OCI-LY3 (cell line): ENCODE data around the gene ANKRD33B.

Source experiments
- H2AFZ ChIP-seq: fragments of 200-600, 300-600 bp; shearing (Covaris generic); 2 replicates; pipeline ENCODE4 v1.6.0; 2014; ENCODE audit warnings: antibody characterized with exemption, low read depth, low read length
- H3K27ac ChIP-seq: fragments of 200-600, 300-600 bp; sonication (generic); 2 replicates; pipeline ENCODE4 v1.5.1; 2014; ENCODE audit warnings: mild to moderate bottlenecking, low read length, moderate library complexity, mixed read lengths
- H3K27me3 ChIP-seq: fragments of 200-600, 300-600 bp; sonication (generic); 2 replicates; pipeline ENCODE4 v1.6.1; 2014; ENCODE audit warnings: low read depth, low read length, mixed read lengths
- H3K36me3 ChIP-seq: fragments of 200-600, 300-600 bp; sonication (generic); replicated peaks from 2 replicates; pipeline ENCODE3; 2014; ENCODE audit warnings: low read depth, low read length, mixed read lengths
- H3K4me1 ChIP-seq: fragments of 300-600, 200-600 bp; sonication (generic); 2 replicates; pipeline ENCODE4 v1.6.1; 2014; ENCODE audit warnings: low read length, mixed read lengths
- H3K4me2 ChIP-seq: fragments of 200-600, 300-600 bp; sonication (generic); 2 replicates; pipeline ENCODE4 v1.6.1; 2014; ENCODE audit warnings: low read length, mixed read lengths
- H3K4me3 ChIP-seq: fragments of 300-600, 200-600 bp; sonication (generic); 2 replicates; pipeline ENCODE4 v1.5.1; 2014; ENCODE audit warnings: antibody characterized with exemption, mild to moderate bottlenecking, low read length, moderate library complexity
- H3K79me2 ChIP-seq: fragments of 300-600, 200-600 bp; shearing (Covaris generic); 2 replicates; pipeline ENCODE4 v1.6.1; 2014; ENCODE audit warnings: mild to moderate bottlenecking, low read length, mixed read lengths
- H3K9ac ChIP-seq: fragments of 300-600, 200-600 bp; shearing (Covaris generic); 2 replicates; pipeline ENCODE4 v1.6.0; 2014; ENCODE audit warnings: mild to moderate bottlenecking, low read length, moderate library complexity
- H3K9me3 ChIP-seq: fragments of 200-600, 300-600 bp; shearing (Covaris generic); 2 replicates; pipeline ENCODE4 v1.6.1; 2014; ENCODE audit warnings: low read length, mixed read lengths; ENCODE audit not compliant: insufficient read depth
- H4K20me1 ChIP-seq: fragments of 200-600, 300-600 bp; sonication (generic); 2 replicates; pipeline ENCODE4 v1.6.1; 2016; ENCODE audit warnings: low read length, mixed read lengths; ENCODE audit not compliant: insufficient read depth
- CTCF ChIP-seq: fragments of 200-600, 300-600 bp; sonication (generic); IDR thresholded peaks from 2 replicates; pipeline ENCODE4 v1.5.1; 2014; ENCODE audit warnings: antibody characterized with exemption, low read length, low read depth
- EZH2phosphoT487 ChIP-seq: fragments of 200-600 bp; shearing (Covaris generic); IDR thresholded peaks from 2 replicates; pipeline ENCODE4 v1.6.1; 2018; ENCODE audit warnings: antibody characterized with exemption, mixed run types, low read depth

Gene ANKRD33B

GRCh38 chr5:10669983-10670382 lies 106.1 kb downstream of the ANKRD33B start:
- Histone ChIP-seq H3K27me3 (no peaks in the 10 kb centered on the region), H3K4me2 (no peak overlapping the region), H4K20me1 (no peaks in the 10 kb centered on the region), H3K9ac (no peak overlapping the region), H3K4me1 (no peaks in the 10 kb centered on the region), H3K27ac (no peak overlapping the region), H3K9me3 (no peaks in the 10 kb centered on the region), H3K79me2 (no peaks in the 10 kb centered on the region), H3K4me3 (no peak overlapping the region), H2AFZ (no peak overlapping the region), H3K36me3 (no peaks in the 10 kb centered on the region)
- TF ChIP-seq CTCF (no peak), EZH2phosphoT487 (no peak)

GRCh38 chr5:10671041-10672008 lies 107.5 kb downstream of the ANKRD33B start:
- no peak overlapping the region for H3K9ac ChIP-seq
- TF ChIP-seq EZH2phosphoT487 (no peak), CTCF (no peak)
- no peak overlapping the region for H3K4me2 ChIP-seq
- no peaks in the 10 kb centered on the region for H4K20me1 ChIP-seq
- no peaks in the 10 kb centered on the region for H3K9me3 ChIP-seq
- no peak overlapping the region for H3K27ac ChIP-seq
- H2AFZ ChIP-seq, result no peak overlapping the region
- H3K27me3 ChIP-seq, result no peaks in the 10 kb centered on the region
- no peaks in the 10 kb centered on the region for H3K4me1 ChIP-seq
- H3K4me3 ChIP-seq, result no peak overlapping the region
- no peaks in the 10 kb centered on the region for H3K79me2 ChIP-seq
- H3K36me3 ChIP-seq, result no peaks in the 10 kb centered on the region

GRCh38 chr5:10672146-10673016 lies 108.5 kb downstream of the ANKRD33B start:
- H3K9me3 ChIP-seq, result no peaks in the 10 kb centered on the region
- TF ChIP-seq CTCF (no peak), EZH2phosphoT487 (no peak)
- no peak overlapping the region for H3K27ac ChIP-seq
- H4K20me1 ChIP-seq, result no peaks in the 10 kb centered on the region
- H3K27me3 ChIP-seq, result no peaks in the 10 kb centered on the region
- no peak overlapping the region for H3K4me3 ChIP-seq
- H3K4me2 ChIP-seq, result no peak overlapping the region
- no peaks in the 10 kb centered on the region for H3K79me2 ChIP-seq
- H2AFZ ChIP-seq, result no peak overlapping the region
- H3K36me3 ChIP-seq, result peaks cover 6% of the 10 kb centered on the region
- no peaks in the 10 kb centered on the region for H3K4me1 ChIP-seq
- no peak overlapping the region for H3K9ac ChIP-seq

GRCh38 chr5:10673017-10673389 lies 109.1 kb downstream of the ANKRD33B start:
- peaks cover 12% of the 10 kb centered on the region for H3K36me3 ChIP-seq
- TF ChIP-seq EZH2phosphoT487, result no peak
- TF ChIP-seq CTCF, result no peak
- H2AFZ ChIP-seq, result no peak overlapping the region
- H3K4me3 ChIP-seq, result no peak overlapping the region
- no peak overlapping the region for H3K4me2 ChIP-seq
- H4K20me1 ChIP-seq, result no peaks in the 10 kb centered on the region
- no peaks in the 10 kb centered on the region for H3K79me2 ChIP-seq
- no peak overlapping the region for H3K9ac ChIP-seq
- H3K27me3 ChIP-seq, result no peaks in the 10 kb centered on the region
- H3K4me1 ChIP-seq, result no peaks in the 10 kb centered on the region
- H3K27ac ChIP-seq, result no peak overlapping the region
- H3K9me3 ChIP-seq, result no peaks in the 10 kb centered on the region
